GM23248 (cell line): ENCODE data around the gene ZNRD2.

Source experiments
- EZH2 ChIP-seq: fragments of 200-600 bp; sonication (generic); IDR thresholded peaks from 2 replicates; pipeline ENCODE4 v1.6.1; 2018; ENCODE audit warnings: antibody characterized with exemption, mild to moderate bottlenecking; ENCODE audit not compliant: insufficient read depth, poor library complexity, severe bottlenecking
- EZH2phosphoT487 ChIP-seq: fragments of 200-600 bp; sonication (generic); IDR thresholded peaks from 2 replicates; pipeline ENCODE4 v1.6.1; 2018; ENCODE audit warnings: antibody characterized with exemption, moderate library complexity, mild to moderate bottlenecking, low read depth; ENCODE audit not compliant: insufficient read depth

DNA sequence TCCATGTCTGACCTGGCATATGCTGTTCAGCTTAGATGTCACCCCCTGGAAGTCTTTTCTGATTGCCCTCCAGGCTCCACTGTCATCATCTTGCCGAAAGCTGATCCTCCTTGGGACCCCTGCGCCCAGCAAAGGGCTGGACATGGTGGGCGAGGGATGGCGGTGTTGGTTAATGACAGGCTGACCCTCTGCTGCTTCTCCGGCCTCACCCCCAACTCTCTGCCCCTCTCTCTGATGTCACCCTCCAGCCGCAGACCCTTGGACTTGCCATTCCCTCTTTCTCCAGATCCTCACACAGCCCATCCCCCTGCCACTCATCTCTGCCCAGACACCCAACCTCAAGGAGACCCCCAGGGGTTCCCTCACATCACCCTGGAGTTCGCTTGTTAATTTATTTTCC, 7.9 kb downstream of the ZNRD2 start:
- no peak for TF ChIP-seq EZH2phosphoT487
- no peak for TF ChIP-seq EZH2
